Measurements from ENCODE around the gene IDH3B. TPM values are rescaled to one million over a fixed set of nuclear protein-coding genes. Genes with fewer than 3 reads are reported as not detected.

The IDH3B gene
- total RNA-seq = 100 to 1,000 TPM; 100 to 103 TPM

DNA sequence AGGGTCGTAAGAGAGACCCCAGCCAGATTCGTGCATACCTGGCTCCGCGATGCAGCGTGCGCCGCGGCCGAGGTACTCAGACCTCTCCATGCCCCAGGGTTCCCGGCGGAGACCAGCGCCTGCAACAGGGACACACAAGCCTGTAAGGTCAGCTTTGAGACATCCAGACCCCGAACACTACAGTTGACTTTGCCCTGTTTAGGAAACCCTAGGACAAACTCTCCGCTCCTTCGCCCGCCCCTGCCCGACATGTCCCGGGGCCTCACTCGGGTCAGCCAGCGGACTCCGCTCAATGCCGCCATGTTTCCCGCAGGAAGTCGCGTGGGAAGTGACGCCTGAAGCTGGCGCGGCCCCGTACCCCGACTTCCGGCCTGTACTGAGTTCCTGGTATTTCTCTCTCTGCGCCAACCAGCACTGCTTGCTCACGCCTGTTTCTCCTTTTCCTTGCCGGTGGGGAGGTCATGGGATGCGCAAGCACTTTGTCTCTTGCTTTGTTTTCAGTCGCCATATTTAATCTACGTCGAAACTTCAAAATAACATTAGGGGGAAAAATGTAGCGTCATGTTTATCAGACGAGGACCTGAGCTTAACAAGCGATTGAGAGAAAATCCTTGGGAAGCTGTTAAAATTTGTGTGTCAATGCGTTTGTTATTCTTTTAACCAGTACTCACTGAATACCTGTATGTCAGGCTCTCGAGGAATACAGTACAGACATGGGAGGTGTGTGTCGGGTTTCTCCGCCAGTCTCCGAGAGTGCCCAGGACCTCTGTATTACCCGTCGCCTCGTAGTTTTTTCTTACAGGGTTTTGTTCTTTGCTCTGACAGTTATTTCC, at the start of gene IDH3B:
TSS of gene IDH3B (minus strand) at position 330 of the 833 bp plus-strand sequence. CDS start at position 302, 28 bp downstream.
- Mint-ChIP-seq H3K4me3 (peak within 1 kb of the TSS; percentile 83), H3K27ac (peak within 1 kb of the TSS; percentile 97), H3K9me3 (no peaks in the 10 kb centered on the region), H3K4me1 (peaks cover 31% of the 10 kb centered on the region), H3K27me3 (peaks cover 6% of the 10 kb centered on the region), H3K36me3 (ENCODE audit: low read depth) (peaks cover 26% of the 10 kb centered on the region)
- POLR2A ChIA-PET = interaction anchor here (0.7 to 1.0 kb wide), 2 partner anchors 12 to 1644 kb away, joined by 3 to 7 read pairs; partner anchors contain the start of gene NOP56
- CTCF ChIA-PET = interaction anchor here (1.1 to 3.0 kb wide), 4 partner anchors 7 to 140 kb away, joined by 3 to 22 read pairs (median 5); partner anchors contain the start of gene NOP56
- peak; percentile 95 for DNase-seq

DNA sequence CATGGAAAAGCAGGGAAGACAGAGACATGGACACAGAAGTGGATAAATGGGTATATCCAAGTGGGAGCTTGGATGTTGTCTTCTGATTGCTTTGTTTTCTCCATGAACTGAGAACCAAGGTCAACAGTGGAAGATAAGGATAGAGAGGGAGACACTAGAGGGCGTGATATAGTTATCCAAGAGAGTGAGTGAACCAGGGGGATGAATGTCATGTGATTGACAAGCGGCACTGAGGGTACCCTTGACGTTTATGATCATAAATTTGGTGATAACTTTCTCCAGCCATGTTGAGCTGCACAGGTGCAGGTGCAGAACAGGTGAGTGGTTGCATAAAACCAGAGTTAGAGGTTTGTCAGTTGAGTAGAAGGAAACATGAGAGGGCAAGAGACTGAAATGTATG, 49.3 kb upstream of the IDH3B start:
- no peak overlapping the region for H3K4me3 Mint-ChIP-seq
- POLR2A ChIA-PET = no interaction called here
- no peaks in the 10 kb centered on the region for H3K36me3 Mint-ChIP-seq (ENCODE audit: low read depth)
- H3K4me1 Mint-ChIP-seq = no peaks in the 10 kb centered on the region
- DNase-seq = no peak
- H3K27ac Mint-ChIP-seq = no peak overlapping the region
- H3K9me3 Mint-ChIP-seq = no peaks in the 10 kb centered on the region
- CTCF ChIA-PET = interaction anchor here (1.1 to 1.2 kb wide), 2 partner anchors 11 to 12 kb away, joined by 3 to 4 read pairs; no protein-coding TSS in a partner anchor
- H3K27me3 Mint-ChIP-seq = peaks cover 2% of the 10 kb centered on the region

DNA sequence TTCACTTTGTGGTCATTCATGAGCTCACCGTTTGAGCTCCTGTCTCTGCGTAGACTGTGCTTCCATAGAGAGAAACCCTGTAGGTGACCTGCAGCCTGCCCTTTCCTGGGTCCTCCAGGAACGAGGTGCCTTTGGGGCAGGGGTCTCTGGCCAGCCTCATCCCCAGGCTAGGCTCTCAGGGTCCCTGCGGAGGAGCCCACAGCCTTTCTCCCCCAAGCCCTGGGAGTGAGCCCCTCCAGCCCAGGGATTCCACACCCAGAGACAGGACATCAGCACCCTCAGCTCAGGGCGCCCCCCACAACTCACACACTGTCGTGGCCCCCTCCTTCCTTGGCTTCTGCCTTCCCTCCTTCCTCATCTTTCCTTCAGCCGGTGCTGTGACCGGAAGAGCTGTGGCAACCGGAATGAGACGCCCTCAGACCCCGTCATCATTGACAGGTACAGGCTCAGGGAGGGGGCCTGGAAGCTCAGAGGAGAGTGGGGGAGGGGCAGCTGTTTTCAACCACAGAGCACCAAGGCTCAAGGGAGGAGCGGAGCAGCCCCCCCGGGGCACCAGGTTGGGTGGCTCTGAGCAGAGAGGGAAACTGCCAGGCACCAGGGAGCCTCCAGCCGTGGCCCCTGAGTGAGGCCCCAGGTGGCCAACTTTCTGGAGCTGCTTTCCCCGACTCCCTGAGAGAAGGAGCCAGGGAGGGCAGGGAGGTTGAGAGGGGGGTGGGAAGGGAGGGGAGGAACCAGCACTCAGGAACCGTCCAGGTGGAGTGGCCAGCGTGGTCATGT, 45.4 kb upstream of the IDH3B start:
- Mint-ChIP-seq H3K36me3 (ENCODE audit: low read depth) (no peaks in the 10 kb centered on the region), H3K4me3 (no peak overlapping the region), H3K4me1 (peaks cover 9% of the 10 kb centered on the region), H3K9me3 (no peaks in the 10 kb centered on the region), H3K27me3 (no peaks in the 10 kb centered on the region), H3K27ac (no peak overlapping the region)
- ChIA-PET POLR2A (no interaction called here), CTCF (interaction anchor here (1.0 to 2.0 kb wide), 3 partner anchors 9 to 24 kb away, joined by 3 to 5 read pairs (median 3); no protein-coding TSS in a partner anchor)
- no peak for DNase-seq

DNA sequence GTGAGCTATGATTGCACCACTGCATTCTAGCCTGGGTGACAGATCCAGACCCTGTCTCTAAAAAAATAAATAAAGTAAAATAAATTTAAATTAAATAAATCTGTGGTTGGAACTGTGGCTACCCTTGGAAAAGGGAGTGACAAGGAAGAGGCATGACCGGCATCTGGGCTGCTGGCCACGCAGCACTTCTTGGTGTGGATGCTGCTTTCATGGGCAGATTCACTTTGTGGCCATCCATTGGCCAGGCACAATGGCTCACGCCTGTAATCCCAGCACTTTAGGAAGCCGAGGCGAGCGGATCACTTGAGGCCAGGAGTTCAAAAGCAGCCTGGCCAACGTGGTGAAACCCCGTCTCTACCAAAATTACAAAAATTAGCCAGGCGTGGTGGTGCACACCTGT, 44.6 kb upstream of the IDH3B start:
- CTCF ChIA-PET = interaction anchor here (1.0 to 2.0 kb wide), 4 partner anchors 8 to 23 kb away, joined by 3 to 5 read pairs (median 4); no protein-coding TSS in a partner anchor
- POLR2A ChIA-PET = interaction anchor here (0.5 kb wide), 1 partner anchor 264 kb away, joined by 3 read pairs; no protein-coding TSS in a partner anchor
- DNase-seq = no peak
- H3K4me1 Mint-ChIP-seq = peaks cover 9% of the 10 kb centered on the region
- H3K36me3 Mint-ChIP-seq (ENCODE audit: low read depth) = no peaks in the 10 kb centered on the region
- H3K4me3 Mint-ChIP-seq = no peak overlapping the region
- H3K9me3 Mint-ChIP-seq = no peaks in the 10 kb centered on the region
- no peak overlapping the region for H3K27ac Mint-ChIP-seq
- no peaks in the 10 kb centered on the region for H3K27me3 Mint-ChIP-seq

DNA sequence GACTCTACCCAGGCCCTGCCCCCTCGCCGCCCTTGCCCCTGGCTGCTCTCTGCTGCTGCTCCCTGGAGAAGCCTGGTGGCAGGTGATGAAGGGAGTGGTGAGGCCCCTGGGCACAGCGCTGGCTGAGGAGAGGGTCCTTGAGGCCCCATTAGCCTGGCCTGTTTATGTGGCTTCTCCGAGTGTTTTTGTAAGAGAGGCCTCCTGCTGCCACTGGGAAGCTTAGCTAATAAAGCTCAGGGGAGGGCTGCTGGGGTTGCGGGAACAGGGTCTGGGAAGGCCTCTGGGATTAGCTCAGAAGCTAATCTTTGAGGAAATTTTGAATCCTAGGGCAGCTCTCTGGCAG, 44.0 kb upstream of the IDH3B start:
- ChIA-PET CTCF (interaction anchor here (1.6 to 1.7 kb wide), 2 partner anchors 9 to 22 kb away, joined by 3 to 4 read pairs; no protein-coding TSS in a partner anchor), POLR2A (no interaction called here)
- peaks cover 9% of the 10 kb centered on the region for H3K4me1 Mint-ChIP-seq

DNA sequence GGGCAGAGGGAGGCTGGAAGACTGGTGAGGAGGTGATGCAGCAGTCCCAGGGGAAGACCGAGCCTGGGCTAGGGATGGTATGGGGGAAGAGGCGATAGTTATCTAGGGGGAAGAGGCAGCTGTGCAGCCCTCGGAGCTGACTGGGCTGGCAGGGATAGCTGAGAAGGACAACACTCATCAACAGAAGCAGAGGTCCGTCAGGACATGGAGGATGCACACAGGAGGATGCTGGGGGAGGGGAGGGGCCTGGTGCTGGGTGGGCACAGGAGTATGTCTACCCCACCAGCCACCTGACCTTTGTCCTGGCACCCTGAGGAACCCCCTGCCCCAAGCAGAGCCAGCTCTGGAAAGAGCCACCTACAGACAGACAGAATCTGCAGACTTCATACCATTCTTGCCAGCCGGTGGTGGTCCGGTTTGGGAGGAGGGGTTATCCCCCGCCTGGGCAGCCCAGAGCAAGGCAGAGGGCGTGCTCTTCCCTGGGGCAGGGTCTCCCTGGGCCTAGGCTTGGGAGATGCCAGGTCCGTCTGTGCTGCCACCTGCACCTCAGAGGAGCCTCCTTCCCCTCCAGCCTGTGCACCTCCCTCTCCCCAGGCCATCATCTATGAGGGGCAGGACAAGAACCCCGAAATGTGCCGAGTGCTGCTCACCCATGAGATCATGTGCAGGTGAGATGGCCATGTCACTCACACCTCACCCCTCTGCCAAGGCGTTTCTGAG, 43.5 kb upstream of the IDH3B start:
- no peaks in the 10 kb centered on the region for H3K36me3 Mint-ChIP-seq (ENCODE audit: low read depth)
- H3K27ac Mint-ChIP-seq = no peak overlapping the region
- H3K4me3 Mint-ChIP-seq = no peak overlapping the region
- ChIA-PET CTCF (interaction anchor here (0.7 to 1.7 kb wide), 3 partner anchors 9 to 45 kb away, joined by 3 to 4 read pairs (median 3); no protein-coding TSS in a partner anchor), POLR2A (no interaction called here)
- peaks cover 9% of the 10 kb centered on the region for H3K4me1 Mint-ChIP-seq
- no peaks in the 10 kb centered on the region for H3K9me3 Mint-ChIP-seq
- no peak for DNase-seq
- H3K27me3 Mint-ChIP-seq = no peaks in the 10 kb centered on the region

More for the DNA sequence above, 44.0 kb upstream of the IDH3B start:
- Mint-ChIP-seq H3K4me3 (no peak overlapping the region), H3K9me3 (no peaks in the 10 kb centered on the region), H3K27ac (no peak overlapping the region), H3K36me3 (ENCODE audit: low read depth) (no peaks in the 10 kb centered on the region), H3K27me3 (no peaks in the 10 kb centered on the region)
- no peak for DNase-seq

DNA sequence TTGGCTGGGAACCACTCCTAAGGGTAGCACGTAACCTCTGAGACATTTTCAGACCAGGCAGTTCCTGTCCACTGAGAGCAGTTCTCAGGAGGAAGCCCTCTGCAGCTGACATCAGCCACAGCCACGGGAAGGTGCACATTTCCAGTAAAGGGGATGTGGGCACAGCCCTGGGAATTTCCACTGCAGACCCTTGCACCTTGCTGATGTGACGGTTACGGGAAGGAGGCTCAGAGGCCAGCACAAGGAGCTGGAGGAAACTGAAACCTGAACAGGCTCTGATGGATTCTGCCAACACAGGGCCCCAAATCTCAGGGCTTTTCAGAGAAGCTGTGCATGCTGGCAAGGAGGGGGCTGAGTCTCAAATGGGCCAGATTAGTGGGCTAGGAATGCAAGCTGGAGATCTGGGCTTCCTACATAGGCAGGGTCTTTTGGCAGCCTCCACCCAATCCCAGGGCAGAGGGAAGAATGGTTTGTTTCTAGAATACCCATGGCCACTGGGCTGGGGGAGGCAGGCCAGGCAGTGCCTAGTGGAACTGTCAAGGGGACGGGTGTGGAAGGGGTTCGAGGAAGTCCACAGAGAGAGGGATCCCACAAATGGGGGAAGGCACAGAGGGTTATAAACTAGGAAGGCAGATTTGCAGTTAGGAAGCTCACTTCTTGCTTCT, 42.8 kb upstream of the IDH3B start:
- POLR2A ChIA-PET = no interaction called here
- CTCF ChIA-PET = interaction anchor here (0.7 to 1.7 kb wide), 3 partner anchors 10 to 45 kb away, joined by 3 to 4 read pairs (median 3); no protein-coding TSS in a partner anchor
- Mint-ChIP-seq H3K9me3 (no peaks in the 10 kb centered on the region), H3K4me1 (peaks cover 9% of the 10 kb centered on the region), H3K27me3 (no peaks in the 10 kb centered on the region), H3K27ac (no peak overlapping the region), H3K36me3 (ENCODE audit: low read depth) (no peaks in the 10 kb centered on the region), H3K4me3 (no peak overlapping the region)
- no peak for DNase-seq

DNA sequence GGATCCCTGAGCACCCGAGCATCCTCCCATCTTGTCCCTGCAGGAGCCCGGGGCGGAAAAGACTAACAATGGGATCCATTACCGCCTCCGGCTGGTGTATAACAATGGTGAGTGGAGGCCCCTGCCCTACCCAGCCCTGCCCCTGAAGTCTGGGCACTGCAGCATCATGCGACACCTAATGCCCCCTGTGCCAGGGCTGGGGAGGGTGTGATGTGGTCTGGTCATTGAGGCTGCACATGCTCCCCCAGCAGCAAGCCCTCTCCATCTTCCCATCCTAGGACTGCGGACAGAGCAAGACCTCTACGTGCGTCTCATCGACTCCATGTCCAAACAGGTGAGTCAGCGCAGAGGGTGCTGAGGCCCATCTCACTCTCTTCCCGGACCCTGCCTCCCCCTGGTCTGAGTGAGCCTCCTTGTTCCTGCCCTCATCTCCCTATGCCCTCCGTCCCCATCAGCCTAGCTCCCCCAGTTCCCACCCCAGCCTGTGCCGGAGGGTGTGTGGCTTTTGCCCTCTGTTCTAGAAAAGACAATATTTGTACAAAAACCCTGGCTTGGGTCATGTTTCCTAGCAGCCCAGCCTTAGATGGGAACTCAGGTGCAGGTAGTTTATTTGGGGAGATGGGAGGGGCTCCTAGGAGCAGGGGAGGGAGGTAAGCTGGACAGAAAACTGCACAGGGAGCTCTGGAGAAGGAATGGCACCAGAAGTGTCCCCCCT, 42.1 kb upstream of the IDH3B start:
- no peak for DNase-seq
- Mint-ChIP-seq H3K27ac (no peak overlapping the region), H3K9me3 (no peaks in the 10 kb centered on the region), H3K36me3 (ENCODE audit: low read depth) (no peaks in the 10 kb centered on the region), H3K4me1 (peaks cover 9% of the 10 kb centered on the region), H3K27me3 (no peaks in the 10 kb centered on the region), H3K4me3 (no peak overlapping the region)
- CTCF ChIA-PET = no interaction called here
- POLR2A ChIA-PET = no interaction called here

DNA sequence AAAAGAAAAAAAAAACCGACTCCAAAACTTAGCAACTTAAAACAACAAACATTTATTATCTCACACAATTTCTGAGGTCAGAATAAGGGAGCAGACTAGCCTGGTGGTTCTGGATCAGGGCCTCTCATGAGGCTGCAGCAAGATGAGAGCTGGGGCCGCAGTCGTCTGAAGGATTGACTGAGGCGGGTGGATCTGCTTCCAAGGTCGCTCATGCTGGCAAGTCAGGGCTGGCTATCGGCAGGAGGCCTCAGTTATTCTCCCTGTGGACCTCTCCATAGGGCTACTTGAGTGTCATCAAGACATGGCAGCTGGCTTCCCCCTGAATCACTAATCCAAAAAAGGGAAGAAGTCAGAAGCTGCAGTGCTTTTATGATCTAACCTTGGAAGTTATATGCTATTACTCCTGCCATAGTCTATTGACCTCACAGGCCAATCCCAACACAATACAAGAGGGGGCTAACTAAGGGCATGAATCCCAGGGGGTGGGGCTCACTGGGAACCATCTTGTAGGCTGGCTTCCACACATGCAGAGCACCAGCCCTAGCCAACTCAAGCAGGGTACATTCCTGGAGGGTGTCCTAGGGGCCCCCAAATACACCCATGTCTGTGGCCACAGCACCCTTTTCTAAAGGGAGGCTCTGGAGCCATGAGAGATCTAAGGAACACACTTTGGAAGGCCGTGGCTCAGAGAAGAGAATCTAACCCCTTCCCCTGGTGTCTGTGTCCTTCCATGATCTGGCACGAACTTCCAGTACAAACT, 39.9 kb upstream of the IDH3B start:
- H3K9me3 Mint-ChIP-seq = no peaks in the 10 kb centered on the region
- peaks cover 9% of the 10 kb centered on the region for H3K27me3 Mint-ChIP-seq
- ChIA-PET CTCF (interaction anchor here (0.8 to 1.6 kb wide), 3 partner anchors 15 to 28 kb away, joined by 3 to 4 read pairs (median 3); no protein-coding TSS in a partner anchor), POLR2A (no interaction called here)
- peaks cover 9% of the 10 kb centered on the region for H3K4me1 Mint-ChIP-seq
- no peak for DNase-seq
- no peaks in the 10 kb centered on the region for H3K36me3 Mint-ChIP-seq (ENCODE audit: low read depth)
- H3K27ac Mint-ChIP-seq = no peak overlapping the region
- no peak overlapping the region for H3K4me3 Mint-ChIP-seq

DNA sequence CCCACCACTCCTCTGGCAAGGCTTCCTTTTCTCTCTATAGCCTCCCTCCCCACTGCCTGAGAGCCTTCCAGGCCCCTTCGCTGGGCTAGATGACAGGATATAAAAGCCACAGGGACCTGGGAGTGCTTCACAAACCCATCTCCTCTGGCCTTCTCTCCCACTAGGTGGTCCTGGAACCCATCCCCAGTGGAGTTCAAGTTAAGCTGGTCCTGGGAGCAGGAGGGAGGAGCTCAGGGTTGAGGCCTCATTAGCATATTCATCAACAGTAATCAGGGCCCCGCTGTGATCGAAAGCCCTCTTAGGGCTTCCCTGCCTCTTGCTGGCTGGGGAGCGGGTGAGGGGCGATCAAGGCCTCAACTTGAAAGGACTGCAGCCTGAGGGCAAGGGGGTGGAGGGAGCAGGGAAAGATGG, 37.7 kb upstream of the IDH3B start:
- DNase-seq = no peak
- Mint-ChIP-seq H3K27me3 (peaks cover 14% of the 10 kb centered on the region), H3K27ac (no peak overlapping the region), H3K4me3 (no peak overlapping the region), H3K4me1 (peaks cover 2% of the 10 kb centered on the region), H3K9me3 (no peaks in the 10 kb centered on the region), H3K36me3 (ENCODE audit: low read depth) (no peaks in the 10 kb centered on the region)
- CTCF ChIA-PET = interaction anchor here (1.1 to 1.5 kb wide), 3 partner anchors 12 to 32 kb away, joined by 4 read pairs; no protein-coding TSS in a partner anchor
- POLR2A ChIA-PET = interaction anchor here (0.6 kb wide), 1 partner anchor 151 kb away, joined by 6 read pairs; no protein-coding TSS in a partner anchor
